ENCODE results near the gene MED8. TPM values are rescaled to one million over a fixed set of nuclear protein-coding genes. Genes with fewer than 3 reads are reported as not detected.

MED8 gene, protein sequence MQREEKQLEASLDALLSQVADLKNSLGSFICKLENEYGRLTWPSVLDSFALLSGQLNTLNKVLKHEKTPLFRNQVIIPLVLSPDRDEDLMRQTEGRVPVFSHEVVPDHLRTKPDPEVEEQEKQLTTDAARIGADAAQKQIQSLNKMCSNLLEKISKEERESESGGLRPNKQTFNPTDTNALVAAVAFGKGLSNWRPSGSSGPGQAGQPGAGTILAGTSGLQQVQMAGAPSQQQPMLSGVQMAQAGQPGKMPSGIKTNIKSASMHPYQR
- total RNA-seq (2016; rRNA removed; fragmentation: Illumina TruSeq; extraction: Trizol), result 77.4 and 112 TPM in 2 replicates
- 27.8 and 29.8 TPM in 2 replicates for total RNA-seq (2016; cell fraction: cytosol; rRNA removed; fragmentation: Illumina TruSeq; extraction: Trizol; ENCODE audit: low read depth)
- total RNA-seq (2016; cell fraction: insoluble cytoplasmic fraction; rRNA removed; fragmentation: Illumina TruSeq; extraction: Trizol), result 79.1 and 119 TPM in 2 replicates
- total RNA-seq (2016; cell fraction: membrane; rRNA removed; fragmentation: Illumina TruSeq; extraction: Trizol), result 39.9 and 44.3 TPM in 2 replicates
- 30.3 and 33.9 TPM in 2 replicates for total RNA-seq (2016; cell fraction: nucleus; rRNA removed; fragmentation: Illumina TruSeq; extraction: Trizol)
- 13.0 and 16.9 TPM in 2 replicates for polyA plus RNA-seq (2011; rRNA removed)
- 15.2 and 18.5 TPM in 2 replicates for polyA plus RNA-seq (2011; cell fraction: cytosol; rRNA removed)
- 27.4 and 29.3 TPM in 2 replicates for polyA plus RNA-seq (2011; cell fraction: nucleus; rRNA removed)
- polyA plus RNA-seq (2012), result 34.9 and 41.7 TPM in 2 replicates
- polyA plus RNA-seq (2016; cell fraction: cytosol; fragmentation: Illumina TruSeq; extraction: Trizol; ENCODE audit: low read depth), result 23.6 and 24.6 TPM in 2 replicates
- polyA plus RNA-seq (2016; cell fraction: insoluble cytoplasmic fraction; fragmentation: Illumina TruSeq; extraction: Trizol; ENCODE audit: low read depth), result 98.6 and 98.7 TPM in 2 replicates
- 30.8 and 31.0 TPM in 2 replicates for polyA plus RNA-seq (2016; cell fraction: membrane; fragmentation: Illumina TruSeq; extraction: Trizol; ENCODE audit: low read depth)
- polyA plus RNA-seq (2016; cell fraction: nucleus; fragmentation: Illumina TruSeq; extraction: Trizol; ENCODE audit: insufficient read depth, low read depth), result 48.4 and 55.2 TPM in 2 replicates
- polyA minus RNA-seq (2011; rRNA and poly(A)+ RNA removed; ENCODE audit: low replicate concordance), result 11.0 and 19.2 TPM in 2 replicates
- polyA minus RNA-seq (2011; cell fraction: cytosol; rRNA and poly(A)+ RNA removed), result 14.2 and 14.7 TPM in 2 replicates
- polyA minus RNA-seq (2011; cell fraction: nucleus; rRNA and poly(A)+ RNA removed), result 30.3 and 36.6 TPM in 2 replicates
- percentile 92 among the genes with signal in this experiment for Bru-seq, nascent RNA
- percentile 92 among the genes with signal in this experiment for BruChase-seq, experiment 1, labeled RNA remaining after a 6-hour chase
- percentile 92 among the genes with signal in this experiment for BruChase-seq, experiment 2, labeled RNA remaining after a 2-hour chase
- long read RNA-seq, experiment 1, transcript MED8-203 (7 exons, 1,924 nt), result major isoform, 88 of 118 reads
- long read RNA-seq, experiment 1, partial matches to known transcripts, result 21 of 118 reads
- long read RNA-seq, experiment 1, other reads (novel, unspliced or antisense), result 6 of 118 reads
- long read RNA-seq, experiment 2, transcript MED8-203 (7 exons, 1,924 nt), result major isoform, 60 of 105 reads
- long read RNA-seq, experiment 2, partial matches to known transcripts, result 24 of 105 reads
- long read RNA-seq, experiment 2, other reads (novel, unspliced or antisense), result 20 of 105 reads

DNA sequence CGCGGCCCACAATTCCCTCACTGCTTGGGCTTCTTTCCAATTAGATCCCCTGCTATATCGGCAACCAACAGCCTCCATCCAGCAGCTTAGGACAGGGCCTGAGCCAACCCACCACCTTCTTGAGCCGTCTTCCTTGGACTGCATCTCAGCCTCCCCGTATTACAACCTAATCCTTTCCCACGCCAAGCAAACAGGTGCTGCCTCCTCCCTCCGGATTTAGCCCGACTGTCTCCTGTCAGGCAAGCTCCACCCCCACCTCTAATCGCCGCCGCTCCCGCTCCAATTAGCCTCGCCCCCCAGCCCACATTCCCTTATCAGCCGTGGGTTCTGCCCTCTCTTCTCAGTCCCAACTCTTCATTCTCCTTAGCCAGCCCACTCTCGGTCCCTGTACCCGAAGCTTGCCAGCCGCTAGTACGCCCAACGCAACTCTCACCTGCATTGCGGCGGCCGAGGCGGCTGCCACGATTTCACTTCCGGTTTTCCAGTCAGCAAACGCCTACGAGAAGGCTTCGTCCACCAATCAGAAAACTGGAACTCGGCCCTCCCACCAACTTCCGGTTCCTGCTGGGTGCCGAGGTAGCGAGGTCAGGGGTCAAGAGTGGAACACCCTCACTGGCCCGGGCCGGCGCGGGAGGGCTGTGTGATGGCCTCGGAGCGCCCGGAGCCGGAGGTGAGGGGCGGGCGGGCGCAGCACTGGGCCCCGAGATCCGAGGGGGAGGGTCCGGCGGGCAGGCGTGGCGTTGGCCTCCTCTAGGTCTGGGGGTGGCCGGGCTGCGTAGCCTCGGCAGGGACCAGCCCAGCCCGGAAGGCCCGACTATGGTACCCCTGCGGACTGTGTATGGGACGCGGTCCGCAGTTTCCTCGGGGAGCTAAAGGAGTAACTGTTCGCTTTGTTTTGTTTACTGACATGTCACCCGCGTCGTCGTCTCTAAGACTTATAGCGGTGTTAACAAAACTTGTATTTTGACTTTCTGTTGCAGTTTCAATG, at the start of gene MED8, which contains the start of gene SZT2:
Gene MED8 (minus strand): TSS at position 475 of the 988 bp plus-strand sequence. CDS start 36 bp downstream, at position 439.
Gene SZT2 (plus strand): TSS at position 574 of the 988 bp plus-strand sequence. CDS start 70 bp downstream, at position 644.
- H4K20me1 ChIP-seq (ENCODE audit: insufficient read depth, low read length), result no peaks in the 10 kb centered on the region
- BruUV-seq (replicated peaks), result no TSS peak
- ATAC-seq (peak; percentile 99), DNase-seq (ENCODE audit: low spot score) (peak; percentile 95), FAIRE-seq (peak; percentile 83)
- POLR2A ChIA-PET, result interaction anchor here (0.6 to 2.1 kb wide), 8 partner anchors 13 to 260 kb away, joined by 3 to 21 read pairs (median 6); partner anchors contain the start of genes CDC20, ELOVL1 and KDM4A
- H3K4me2 ChIP-seq (ENCODE audit: low read depth, low read length), result peak within 1 kb of the TSS; percentile 96
- peak within 1 kb of the TSS; percentile 76 to 98 (median 85) for H3K4me3 ChIP-seq (replicated peaks in 1 of 3; ENCODE audit: insufficient read depth in 1 of 3, low read depth in 2 of 3, low read length in 3 of 3)
- in situ Hi-C loops (cut with HindIII; ENCODE audit: extremely low pct_ligation_motif_present, low pct_unique_long_range_greater_than_20kb) (no loop called here), intact Hi-C loops (cut with micrococcal nuclease; ENCODE audit: unreplicated experiment) (no loop called here)
- peak within 1 kb of the TSS; percentile 91 for H3K9ac ChIP-seq (ENCODE audit: insufficient read depth, low read depth, low read length)
- no peaks in the 10 kb centered on the region for H3K9me3 ChIP-seq (ENCODE audit: low read length)
- peaks cover 9 to 33% of the 10 kb centered on the region in 2 experiments for H3K36me3 ChIP-seq (replicated peaks in 1 of 2; ENCODE audit: control insufficient read depth in 1 of 2, insufficient read depth in 2 of 2, low read length in 2 of 2)
- CTCF ChIA-PET (ENCODE audit: low intra/inter-chr PET ratio, low total read pairs), result no interaction called here
- peak within 1 kb of the TSS; percentile 35 for H2AFZ ChIP-seq (ENCODE audit: low read length)
- peaks cover 31% of the 10 kb centered on the region for H3K79me2 ChIP-seq (ENCODE audit: insufficient read depth, low read length)
- under 1% methylated on average over 47 of the region's 65 CpGs for WGBS (ENCODE audit: low lambda C conversion rate)
- H3K27me3 ChIP-seq (ENCODE audit: control insufficient read depth in 1 of 2, insufficient read depth in 2 of 2, low read length in 2 of 2), result peaks cover 0 to 3% of the 10 kb centered on the region in 2 experiments; a peak in 1 of 5 replicates
- peaks cover 27% of the 10 kb centered on the region for H3K4me1 ChIP-seq (ENCODE audit: insufficient read depth, low read length)
- peak within 1 kb of the TSS; percentile 82 for H3K27ac ChIP-seq (ENCODE audit: extremely low read length, insufficient read depth, low read length)
- TF ChIP-seq ELF1 (CRISPR knock-in tag; IDR thresholded peaks at IDR 0.05) (peak; percentile 95), ETV6 (CRISPR knock-in tag; conservative IDR thresholded peaks at IDR 0.05) (no peak), TIGD3 (CRISPR knock-in tag; IDR thresholded peaks at IDR 0.05; ENCODE audit: borderline replicate concordance) (no peak), FOXK2 (IDR thresholded peaks at IDR 0.05) (no peak), KDM5A (IDR thresholded peaks at IDR 0.05; ENCODE audit: borderline replicate concordance, low read length) (peak; percentile 96), SETDB1 (CRISPR knock-in tag; IDR thresholded peaks at IDR 0.05; ENCODE audit: borderline replicate concordance) (no peak), ZNF770 (CRISPR knock-in tag; IDR thresholded peaks at IDR 0.05) (peak; percentile 61), SOX5 (CRISPR knock-in tag; IDR thresholded peaks at IDR 0.05; ENCODE audit: borderline replicate concordance) (peak; percentile 44; the same call in 1 of the 2 replicates), ZNF337 (CRISPR knock-in tag; IDR thresholded peaks at IDR 0.05; ENCODE audit: borderline replicate concordance, low read depth) (peak; percentile 82; the same call in 1 of the 2 replicates), GABPB1 (CRISPR knock-in tag; IDR thresholded peaks at IDR 0.05) (peak; percentile 100), CREM (IDR thresholded peaks at IDR 0.05) (peak; percentile 85), CREM (CRISPR knock-in tag; IDR thresholded peaks at IDR 0.05) (no peak), NFE2 (CRISPR knock-in tag; IDR thresholded peaks at IDR 0.05) (no peak)

Measured in HepG2 (cell line).